Measurements from ENCODE around the gene ZHX3. TPM values are rescaled to one million over a fixed set of nuclear protein-coding genes. Genes with fewer than 3 reads are reported as not detected.
A peak's percentile ranks its signal among the peaks of the same experiment; 100 is the strongest.

ZHX3 gene
- total and polyA plus RNA-seq, 2 donors from 2014 or later: 24.7 to 153 TPM

- intact Hi-C loops (cut with DNase I): no loop called here
- Histone ChIP-seq H3K36me3 (ENCODE audit: control insufficient read depth in 2 of 3, insufficient read depth in 3 of 3, low read length in 3 of 3) (no peaks in the 10 kb centered on the region), H3K9ac (ENCODE audit: low read length in 3 of 3) (no peak overlapping the region), H3K27me3 (ENCODE audit: control insufficient read depth, insufficient read depth, low read length) (no peaks in the 10 kb centered on the region), H3K4me1 (ENCODE audit: control insufficient read depth in 2 of 3, insufficient read depth in 2 of 3, low read depth in 1 of 3, low read length in 3 of 3) (peaks cover 0 to 8% (median 4%) of the 10 kb centered on the region in 3 donors), H3K4me3 (ENCODE audit: low read length in 3 of 3) (no peak overlapping the region), H3K27ac (ENCODE audit: low read depth in 2 of 2, low read length in 2 of 2) (peak overlapping the region in 1 of 2 donors; percentile 60), H3K9me3 (ENCODE audit: control insufficient read depth in 2 of 3, insufficient read depth in 1 of 3, low read length in 3 of 3) (no peaks in the 10 kb centered on the region)
- TF ChIP-seq CTCF (IDR thresholded peaks at IDR 0.05; ENCODE audit: borderline replicate concordance, extremely low read depth, insufficient read depth): no peak
- DNase-seq (no peak), FAIRE-seq (no peak)
Observed at GRCh38 chr20:41277049-41277448, 40.5 kb downstream of the ZHX3 start.

GRCh38 chr20:41276317-41276751 is 41.2 kb downstream of the ZHX3 start:
- no peak overlapping the region for H3K4me3 ChIP-seq (ENCODE audit: low read length in 3 of 3)
- intact Hi-C loops (cut with DNase I): no loop called here
- TF ChIP-seq CTCF (IDR thresholded peaks at IDR 0.05; ENCODE audit: borderline replicate concordance, extremely low read depth, insufficient read depth): no peak

DNA sequence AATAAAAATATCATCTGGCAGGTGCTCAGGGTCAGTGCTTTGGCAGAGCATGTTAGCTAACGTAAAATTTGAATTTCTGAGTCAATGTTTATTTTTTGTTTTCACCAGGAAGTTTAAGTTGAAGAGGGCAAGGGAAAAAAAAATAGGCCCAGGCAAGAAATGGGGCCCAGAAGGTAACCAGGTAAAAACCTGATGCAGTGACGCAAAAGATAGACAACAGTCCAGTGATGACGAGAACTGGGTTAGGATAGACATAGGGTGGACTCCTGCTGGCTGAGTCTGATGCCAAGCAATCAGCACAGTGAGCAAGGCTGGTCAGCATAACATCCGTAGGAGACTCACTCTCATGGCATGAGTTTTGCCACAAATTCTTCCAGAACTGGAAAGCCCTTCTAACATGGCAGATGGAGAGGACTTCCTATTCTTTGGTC is 42.2 kb downstream of the ZHX3 start:
- no peaks in the 10 kb centered on the region for H3K36me3 ChIP-seq (ENCODE audit: control insufficient read depth in 2 of 3, insufficient read depth in 3 of 3, low read length in 3 of 3)
- H3K9me3 ChIP-seq (ENCODE audit: control insufficient read depth in 2 of 3, insufficient read depth in 1 of 3, low read length in 3 of 3): no peaks in the 10 kb centered on the region
- H3K4me3 ChIP-seq (ENCODE audit: low read length in 3 of 3): no peak overlapping the region
- intact Hi-C loops (cut with DNase I): no loop called here
- FAIRE-seq (no peak), DNase-seq (no peak)
- no peak overlapping the region for H3K27ac ChIP-seq (ENCODE audit: low read depth in 2 of 2, low read length in 2 of 2)
- H3K9ac ChIP-seq (ENCODE audit: low read length in 3 of 3): no peak overlapping the region
- TF ChIP-seq CTCF (IDR thresholded peaks at IDR 0.05; ENCODE audit: borderline replicate concordance, extremely low read depth, insufficient read depth): no peak
- no peaks in the 10 kb centered on the region for H3K27me3 ChIP-seq (ENCODE audit: control insufficient read depth, insufficient read depth, low read length)
- H3K4me1 ChIP-seq (ENCODE audit: control insufficient read depth in 2 of 3, insufficient read depth in 2 of 3, low read depth in 1 of 3, low read length in 3 of 3): peaks cover 0 to 8% (median 4%) of the 10 kb centered on the region in 3 donors

More at GRCh38 chr20:41276317-41276751, 41.2 kb downstream of the ZHX3 start:
- FAIRE-seq: no peak
- DNase-seq: peak in 1 of 5 donors; percentile 49
- H3K4me1 ChIP-seq (ENCODE audit: control insufficient read depth in 2 of 3, insufficient read depth in 2 of 3, low read depth in 1 of 3, low read length in 3 of 3): peaks cover 0 to 8% (median 4%) of the 10 kb centered on the region in 3 donors
- H3K27me3 ChIP-seq (ENCODE audit: control insufficient read depth, insufficient read depth, low read length): no peaks in the 10 kb centered on the region
- H3K36me3 ChIP-seq (ENCODE audit: control insufficient read depth in 2 of 3, insufficient read depth in 3 of 3, low read length in 3 of 3): no peaks in the 10 kb centered on the region
- H3K9me3 ChIP-seq (ENCODE audit: control insufficient read depth in 2 of 3, insufficient read depth in 1 of 3, low read length in 3 of 3): no peaks in the 10 kb centered on the region
- H3K27ac ChIP-seq (ENCODE audit: low read depth in 2 of 2, low read length in 2 of 2): peak overlapping the region in 1 of 2 donors; percentile 60
- H3K9ac ChIP-seq (ENCODE audit: low read length in 3 of 3): no peak overlapping the region

DNA sequence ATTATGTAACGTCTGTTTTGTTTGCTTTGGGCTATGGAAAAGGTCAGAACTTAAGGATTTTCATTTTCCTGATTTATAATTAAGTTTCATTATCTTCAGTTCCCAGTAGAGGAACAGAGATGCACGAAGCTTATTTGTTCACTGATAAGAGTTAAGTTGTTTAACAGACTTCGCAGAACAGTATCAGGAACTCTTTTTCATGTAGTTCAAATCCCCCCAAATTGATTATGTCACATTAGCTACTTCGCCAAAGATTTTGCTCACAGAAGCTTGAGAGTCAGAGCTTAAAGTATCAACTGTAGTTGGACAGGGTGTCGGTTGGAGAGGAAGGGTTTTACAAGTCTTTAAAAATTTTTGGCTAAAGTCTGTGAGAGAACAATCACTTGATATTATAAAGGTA is 43.4 kb downstream of the ZHX3 start:
- no peak overlapping the region for H3K9ac ChIP-seq (ENCODE audit: low read length in 3 of 3)
- no peak overlapping the region for H3K4me3 ChIP-seq (ENCODE audit: low read length in 3 of 3)
- no peak for TF ChIP-seq CTCF (IDR thresholded peaks at IDR 0.05; ENCODE audit: borderline replicate concordance, extremely low read depth, insufficient read depth)
- peaks cover 0 to 4% (median 3%) of the 10 kb centered on the region in 3 donors for H3K4me1 ChIP-seq (ENCODE audit: control insufficient read depth in 2 of 3, insufficient read depth in 2 of 3, low read depth in 1 of 3, low read length in 3 of 3)
- H3K27ac ChIP-seq (ENCODE audit: low read depth in 2 of 2, low read length in 2 of 2): no peak overlapping the region
- FAIRE-seq (no peak), DNase-seq (no peak)
- intact Hi-C loops (cut with DNase I): no loop called here
- no peaks in the 10 kb centered on the region for H3K36me3 ChIP-seq (ENCODE audit: control insufficient read depth in 2 of 3, insufficient read depth in 3 of 3, low read length in 3 of 3)
- no peaks in the 10 kb centered on the region for H3K9me3 ChIP-seq (ENCODE audit: control insufficient read depth in 2 of 3, insufficient read depth in 1 of 3, low read length in 3 of 3)
- no peaks in the 10 kb centered on the region for H3K27me3 ChIP-seq (ENCODE audit: control insufficient read depth, insufficient read depth, low read length)

All from kidney (tissue), 14 donors.